ENCODE measurements around the gene RNF141. TPM values are rescaled to one million over a fixed set of nuclear protein-coding genes. Genes with fewer than 3 reads are reported as not detected.

RNF141 gene
- total RNA-seq, 1 donor from 2014 or later, result 31.2 TPM

GRCh38 chr11:10478574-10479550 is 62.1 kb downstream of the RNF141 start:
- peaks cover 5% of the 10 kb centered on the region for H3K9me3 Mint-ChIP-seq (ENCODE audit: unreplicated experiment)
- peaks cover 1% of the 10 kb centered on the region for H3K4me1 Mint-ChIP-seq (ENCODE audit: low read depth, unreplicated experiment)
- H2AFZ ChIP-seq (ENCODE audit: low read depth, low read length), result no peak overlapping the region
- H3K36me3 ChIP-seq (ENCODE audit: insufficient read depth, low read length), result no peaks in the 10 kb centered on the region
- TF ChIP-seq EZH2 (IDR thresholded peaks at IDR 0.05; ENCODE audit: insufficient read depth, low read length), result no peak
- no peak overlapping the region for H3K4me2 ChIP-seq (ENCODE audit: low read length)
- peaks cover 7% of the 10 kb centered on the region for H3K27me3 Mint-ChIP-seq (ENCODE audit: low read depth, unreplicated experiment)
- peaks cover 8% of the 10 kb centered on the region for H3K36me3 Mint-ChIP-seq (ENCODE audit: low read depth, unreplicated experiment)
- H3K27ac Mint-ChIP-seq (ENCODE audit: unreplicated experiment), result no peak overlapping the region
- no peak overlapping the region for H3K4me3 Mint-ChIP-seq (ENCODE audit: unreplicated experiment)
- no peak overlapping the region for H3K4me3 ChIP-seq (ENCODE audit: insufficient read depth, low read depth, low read length)
- no peaks in the 10 kb centered on the region for H3K27me3 ChIP-seq (ENCODE audit: insufficient read depth, low read length)
- no peaks in the 10 kb centered on the region for H4K20me1 ChIP-seq (ENCODE audit: insufficient read depth, low read length)
- no peak overlapping the region for H3K9ac ChIP-seq (ENCODE audit: low read length)
- H3K79me2 ChIP-seq (ENCODE audit: insufficient read depth, low read length), result no peaks in the 10 kb centered on the region
- H3K27ac ChIP-seq (ENCODE audit: low read depth, low read length), result no peak overlapping the region
- H3K4me1 ChIP-seq (ENCODE audit: insufficient read depth, low read length), result no peaks in the 10 kb centered on the region
- DNase-seq (ENCODE audit: low read depth) (no peak), FAIRE-seq (no peak)
- H3K9me3 ChIP-seq (ENCODE audit: insufficient read depth, low read depth, low read length), result no peaks in the 10 kb centered on the region

GRCh38 chr11:10478066-10478465 is 62.9 kb downstream of the RNF141 start:
- no peaks in the 10 kb centered on the region for H3K4me1 ChIP-seq (ENCODE audit: insufficient read depth, low read length)
- no peak for TF ChIP-seq CTCF (IDR thresholded peaks at IDR 0.05; ENCODE audit: insufficient read depth, low read depth, low read length)
- no peak for TF ChIP-seq EZH2 (IDR thresholded peaks at IDR 0.05; ENCODE audit: insufficient read depth, low read length)
- H3K4me3 ChIP-seq (ENCODE audit: insufficient read depth, low read depth, low read length), result no peak overlapping the region
- no peaks in the 10 kb centered on the region for H4K20me1 ChIP-seq (ENCODE audit: insufficient read depth, low read length)
- H3K36me3 Mint-ChIP-seq (ENCODE audit: low read depth, unreplicated experiment), result peaks cover 8% of the 10 kb centered on the region
- DNase-seq (ENCODE audit: low read depth), result peak; percentile 16
- H3K27me3 Mint-ChIP-seq (ENCODE audit: low read depth, unreplicated experiment), result peaks cover 7% of the 10 kb centered on the region
- peaks cover 5% of the 10 kb centered on the region for H3K9me3 Mint-ChIP-seq (ENCODE audit: unreplicated experiment)
- no peak for FAIRE-seq
- H3K27ac Mint-ChIP-seq (ENCODE audit: unreplicated experiment), result no peak overlapping the region
- no peaks in the 10 kb centered on the region for H3K9me3 ChIP-seq (ENCODE audit: insufficient read depth, low read depth, low read length)
- no peak overlapping the region for H3K4me3 Mint-ChIP-seq (ENCODE audit: unreplicated experiment)
- H3K9ac ChIP-seq (ENCODE audit: low read length), result no peak overlapping the region
- no peak overlapping the region for H3K27ac ChIP-seq (ENCODE audit: low read depth, low read length)
- H3K36me3 ChIP-seq (ENCODE audit: insufficient read depth, low read length), result no peaks in the 10 kb centered on the region
- no peaks in the 10 kb centered on the region for H3K27me3 ChIP-seq (ENCODE audit: insufficient read depth, low read length)
- H3K4me2 ChIP-seq (ENCODE audit: low read length), result no peak overlapping the region
- peaks cover 1% of the 10 kb centered on the region for H3K4me1 Mint-ChIP-seq (ENCODE audit: low read depth, unreplicated experiment)
- no peaks in the 10 kb centered on the region for H3K79me2 ChIP-seq (ENCODE audit: insufficient read depth, low read length)
- H2AFZ ChIP-seq (ENCODE audit: low read depth, low read length), result no peak overlapping the region

- Histone ChIP-seq H3K27me3 (ENCODE audit: insufficient read depth, low read length) (no peaks in the 10 kb centered on the region), H3K9me3 (ENCODE audit: insufficient read depth, low read depth, low read length) (no peaks in the 10 kb centered on the region), H3K9ac (ENCODE audit: low read length) (no peak overlapping the region), H2AFZ (ENCODE audit: low read depth, low read length) (no peak overlapping the region), H3K79me2 (ENCODE audit: insufficient read depth, low read length) (no peaks in the 10 kb centered on the region), H3K36me3 (ENCODE audit: insufficient read depth, low read length) (no peaks in the 10 kb centered on the region), H3K4me1 (ENCODE audit: insufficient read depth, low read length) (no peaks in the 10 kb centered on the region), H3K4me3 (ENCODE audit: insufficient read depth, low read depth, low read length) (no peak overlapping the region), H3K4me2 (ENCODE audit: low read length) (no peak overlapping the region), H4K20me1 (ENCODE audit: insufficient read depth, low read length) (no peaks in the 10 kb centered on the region), H3K27ac (ENCODE audit: low read depth, low read length) (no peak overlapping the region)
- H3K27ac Mint-ChIP-seq (ENCODE audit: unreplicated experiment), result no peak overlapping the region
- peaks cover 7% of the 10 kb centered on the region for H3K27me3 Mint-ChIP-seq (ENCODE audit: low read depth, unreplicated experiment)
- no peak for TF ChIP-seq CTCF (IDR thresholded peaks at IDR 0.05; ENCODE audit: insufficient read depth, low read depth, low read length)
- TF ChIP-seq EZH2 (IDR thresholded peaks at IDR 0.05; ENCODE audit: insufficient read depth, low read length), result no peak
- FAIRE-seq, result no peak
- no peak overlapping the region for H3K4me3 Mint-ChIP-seq (ENCODE audit: unreplicated experiment)
- H3K36me3 Mint-ChIP-seq (ENCODE audit: low read depth, unreplicated experiment), result peaks cover 8% of the 10 kb centered on the region
- H3K4me1 Mint-ChIP-seq (ENCODE audit: low read depth, unreplicated experiment), result peaks cover 1% of the 10 kb centered on the region
- DNase-seq (ENCODE audit: low read depth), result no peak
- H3K9me3 Mint-ChIP-seq (ENCODE audit: unreplicated experiment), result peaks cover 5% of the 10 kb centered on the region
Measured at GRCh38 chr11:10477690-10478046, 63.3 kb downstream of the RNF141 start.
